ENCODE data around the gene GLCE. TPM values are rescaled to one million over a fixed set of nuclear protein-coding genes. Genes with fewer than 3 reads are reported as not detected.

GLCE gene
- total RNA-seq, 1 donor from 2014 or later, result 8.5 TPM

DNA sequence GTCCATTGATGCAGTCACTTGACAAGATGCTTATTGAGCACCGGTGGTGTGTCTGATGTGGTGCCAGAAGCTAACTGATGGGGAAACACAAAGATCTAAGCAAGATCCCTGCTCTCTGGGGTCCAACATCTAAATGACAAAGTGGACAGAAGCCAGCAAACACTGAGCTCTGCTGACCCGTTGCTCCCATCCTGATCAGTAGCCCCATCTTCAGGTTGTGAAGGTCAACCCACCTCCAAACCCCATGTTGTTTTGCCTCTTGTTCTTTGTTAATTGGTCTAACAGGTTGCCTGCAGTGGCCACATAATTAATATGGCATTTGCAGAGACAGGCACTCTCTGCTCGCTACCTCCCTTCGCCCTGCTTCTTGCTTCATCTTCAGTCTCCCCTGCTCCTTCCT is 21.5 kb upstream of the GLCE start:
- Mint-ChIP-seq H3K36me3 (ENCODE audit: low read depth, unreplicated experiment) (no peaks in the 10 kb centered on the region), H3K27ac (ENCODE audit: unreplicated experiment) (no peak overlapping the region), H3K4me1 (ENCODE audit: unreplicated experiment) (no peaks in the 10 kb centered on the region)

DNA sequence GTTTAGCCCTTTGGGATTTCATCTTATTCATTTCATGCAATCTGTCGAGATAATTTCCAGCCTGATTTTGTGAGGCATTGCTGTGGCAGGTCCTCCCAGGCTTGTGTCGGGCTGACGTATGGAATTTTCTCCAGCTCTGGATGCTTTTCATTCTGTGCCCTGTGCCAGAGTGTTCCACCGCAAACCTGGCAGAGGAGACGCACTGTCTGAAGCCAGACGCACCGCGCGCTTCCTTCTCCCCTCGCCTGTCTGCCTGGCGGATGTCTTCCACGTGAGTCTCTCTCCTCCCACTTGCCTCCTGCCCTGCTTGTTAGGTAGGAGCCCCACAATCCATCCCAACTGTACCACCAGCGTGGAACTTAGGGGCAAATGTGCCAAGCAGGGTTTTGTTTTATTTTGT is 20.1 kb upstream of the GLCE start:
- Mint-ChIP-seq H3K4me3 (ENCODE audit: unreplicated experiment) (no peak overlapping the region), H3K4me1 (ENCODE audit: unreplicated experiment) (no peaks in the 10 kb centered on the region), H3K27ac (ENCODE audit: unreplicated experiment) (no peak overlapping the region), H3K9me3 (ENCODE audit: unreplicated experiment) (no peaks in the 10 kb centered on the region), H3K27me3 (ENCODE audit: unreplicated experiment) (no peaks in the 10 kb centered on the region), H3K36me3 (ENCODE audit: low read depth, unreplicated experiment) (no peaks in the 10 kb centered on the region)
- no peak for DNase-seq (ENCODE audit: low spot score)
- TF ChIP-seq, protein P1, sequence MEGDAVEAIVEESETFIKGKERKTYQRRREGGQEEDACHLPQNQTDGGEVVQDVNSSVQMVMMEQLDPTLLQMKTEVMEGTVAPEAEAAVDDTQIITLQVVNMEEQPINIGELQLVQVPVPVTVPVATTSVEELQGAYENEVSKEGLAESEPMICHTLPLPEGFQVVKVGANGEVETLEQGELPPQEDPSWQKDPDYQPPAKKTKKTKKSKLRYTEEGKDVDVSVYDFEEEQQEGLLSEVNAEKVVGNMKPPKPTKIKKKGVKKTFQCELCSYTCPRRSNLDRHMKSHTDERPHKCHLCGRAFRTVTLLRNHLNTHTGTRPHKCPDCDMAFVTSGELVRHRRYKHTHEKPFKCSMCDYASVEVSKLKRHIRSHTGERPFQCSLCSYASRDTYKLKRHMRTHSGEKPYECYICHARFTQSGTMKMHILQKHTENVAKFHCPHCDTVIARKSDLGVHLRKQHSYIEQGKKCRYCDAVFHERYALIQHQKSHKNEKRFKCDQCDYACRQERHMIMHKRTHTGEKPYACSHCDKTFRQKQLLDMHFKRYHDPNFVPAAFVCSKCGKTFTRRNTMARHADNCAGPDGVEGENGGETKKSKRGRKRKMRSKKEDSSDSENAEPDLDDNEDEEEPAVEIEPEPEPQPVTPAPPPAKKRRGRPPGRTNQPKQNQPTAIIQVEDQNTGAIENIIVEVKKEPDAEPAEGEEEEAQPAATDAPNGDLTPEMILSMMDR (IDR thresholded peaks at IDR 0.05; ENCODE audit: unreplicated experiment), result no peak

More for the DNA sequence above, 21.5 kb upstream of the GLCE start:
- Mint-ChIP-seq H3K9me3 (ENCODE audit: unreplicated experiment) (no peaks in the 10 kb centered on the region), H3K27me3 (ENCODE audit: unreplicated experiment) (no peaks in the 10 kb centered on the region), H3K4me3 (ENCODE audit: unreplicated experiment) (no peak overlapping the region)
- TF ChIP-seq, protein P1 (IDR thresholded peaks at IDR 0.05; ENCODE audit: unreplicated experiment), result no peak
- DNase-seq (ENCODE audit: low spot score), result no peak

DNA sequence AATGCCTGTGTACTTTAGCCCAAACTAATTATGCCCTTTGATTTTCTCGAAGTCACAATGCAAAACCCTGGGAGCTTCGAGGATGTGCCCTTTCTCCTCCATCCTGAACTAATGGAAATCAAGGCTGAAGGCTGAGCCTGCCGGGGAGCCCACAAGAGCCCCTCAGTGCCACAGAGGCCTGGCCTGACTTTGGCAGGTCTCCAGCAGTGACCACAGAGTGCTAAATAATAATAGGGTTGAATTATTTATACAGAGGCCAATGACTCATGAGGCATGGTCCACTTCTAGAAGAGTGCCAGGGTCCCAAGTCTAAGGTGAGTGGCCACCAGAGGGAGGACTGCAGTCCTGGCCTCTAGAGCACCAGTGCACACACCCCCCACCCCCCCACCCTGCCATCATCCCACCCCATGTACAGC is 19.1 kb upstream of the GLCE start:
- DNase-seq (ENCODE audit: low spot score), result no peak
- Mint-ChIP-seq H3K36me3 (ENCODE audit: low read depth, unreplicated experiment) (no peaks in the 10 kb centered on the region), H3K4me3 (ENCODE audit: unreplicated experiment) (no peak overlapping the region), H3K27ac (ENCODE audit: unreplicated experiment) (no peak overlapping the region), H3K4me1 (ENCODE audit: unreplicated experiment) (no peaks in the 10 kb centered on the region), H3K9me3 (ENCODE audit: unreplicated experiment) (no peaks in the 10 kb centered on the region), H3K27me3 (ENCODE audit: unreplicated experiment) (no peaks in the 10 kb centered on the region)
- TF ChIP-seq, protein P1 (IDR thresholded peaks at IDR 0.05; ENCODE audit: unreplicated experiment), result no peak

- no peak for DNase-seq (ENCODE audit: low spot score)
- TF ChIP-seq, protein P1 (IDR thresholded peaks at IDR 0.05; ENCODE audit: unreplicated experiment), result no peak
- Mint-ChIP-seq H3K27ac (ENCODE audit: unreplicated experiment) (no peak overlapping the region), H3K36me3 (ENCODE audit: low read depth, unreplicated experiment) (no peaks in the 10 kb centered on the region), H3K27me3 (ENCODE audit: unreplicated experiment) (no peaks in the 10 kb centered on the region), H3K4me3 (ENCODE audit: unreplicated experiment) (no peak overlapping the region), H3K9me3 (ENCODE audit: unreplicated experiment) (no peaks in the 10 kb centered on the region), H3K4me1 (ENCODE audit: unreplicated experiment) (no peaks in the 10 kb centered on the region)
Observed at GRCh38 chr15:69141833-69142232, 18.6 kb upstream of the GLCE start.

- Mint-ChIP-seq H3K27ac (ENCODE audit: unreplicated experiment) (no peak overlapping the region), H3K36me3 (ENCODE audit: low read depth, unreplicated experiment) (no peaks in the 10 kb centered on the region), H3K4me3 (ENCODE audit: unreplicated experiment) (no peak overlapping the region), H3K27me3 (ENCODE audit: unreplicated experiment) (no peaks in the 10 kb centered on the region), H3K4me1 (ENCODE audit: unreplicated experiment) (no peaks in the 10 kb centered on the region), H3K9me3 (ENCODE audit: unreplicated experiment) (no peaks in the 10 kb centered on the region)
- TF ChIP-seq, protein P1 (IDR thresholded peaks at IDR 0.05; ENCODE audit: unreplicated experiment), result no peak
- no peak for DNase-seq (ENCODE audit: low spot score)
Observed at GRCh38 chr15:69143756-69144436, 16.5 kb upstream of the GLCE start.

All from endothelial cell (in vitro differentiated cells).